Fibroblast of mammary gland (primary cell): ENCODE measurements around the gene SHKBP1.
A peak's percentile ranks its signal among the peaks of the same experiment; 100 is the strongest.
"Not testable (repeated sequence)": the region's sequence is repeated elsewhere in the genome, so short reads cannot be mapped to it uniquely, and the experiment has no call there.

Experiments
- DNase-seq: peaks from one replicate; pipeline ENCODE4 v3.0.0-alpha.2; 2010; ENCODE audit warnings: low read depth
- H3K4me3 ChIP-seq: 2 replicates; pipeline ENCODE4 v1.5.1; 2011; ENCODE audit warnings: low read depth, mild to moderate bottlenecking, low read length, moderate library complexity; ENCODE audit not compliant: control insufficient read depth
- TF ChIP-seq, protein P1 (sequence below): conservative IDR thresholded peaks from 2 replicates; pipeline ENCODE4 v1.5.1; 2011; ENCODE audit warnings: low read depth, low read length, inconsistent platforms; ENCODE audit not compliant: control insufficient read depth, insufficient read depth

The SHKBP1 gene

DNA sequence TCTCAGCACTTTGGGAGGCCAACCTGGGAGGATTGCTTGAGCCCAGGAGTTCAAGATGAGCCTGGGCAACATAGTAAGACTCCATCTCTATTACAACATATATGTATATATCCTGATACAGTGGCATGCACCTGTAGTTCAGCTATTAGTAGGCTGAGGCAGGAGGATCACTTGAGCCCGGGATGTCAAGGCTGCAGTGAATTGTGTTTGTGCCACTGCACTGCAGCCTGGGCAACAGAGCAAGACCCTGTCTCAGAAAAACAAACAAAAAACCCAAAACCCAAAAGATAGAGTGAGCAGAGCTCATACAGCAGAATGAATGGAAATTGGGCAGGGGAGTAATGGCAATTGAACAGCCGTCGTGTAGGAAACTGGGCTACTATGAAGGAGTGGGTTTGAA lies 17.3 kb upstream of the SHKBP1 start:
- H3K4me3 ChIP-seq: no peak overlapping the region
- DNase-seq: no peak
- TF ChIP-seq, protein P1, sequence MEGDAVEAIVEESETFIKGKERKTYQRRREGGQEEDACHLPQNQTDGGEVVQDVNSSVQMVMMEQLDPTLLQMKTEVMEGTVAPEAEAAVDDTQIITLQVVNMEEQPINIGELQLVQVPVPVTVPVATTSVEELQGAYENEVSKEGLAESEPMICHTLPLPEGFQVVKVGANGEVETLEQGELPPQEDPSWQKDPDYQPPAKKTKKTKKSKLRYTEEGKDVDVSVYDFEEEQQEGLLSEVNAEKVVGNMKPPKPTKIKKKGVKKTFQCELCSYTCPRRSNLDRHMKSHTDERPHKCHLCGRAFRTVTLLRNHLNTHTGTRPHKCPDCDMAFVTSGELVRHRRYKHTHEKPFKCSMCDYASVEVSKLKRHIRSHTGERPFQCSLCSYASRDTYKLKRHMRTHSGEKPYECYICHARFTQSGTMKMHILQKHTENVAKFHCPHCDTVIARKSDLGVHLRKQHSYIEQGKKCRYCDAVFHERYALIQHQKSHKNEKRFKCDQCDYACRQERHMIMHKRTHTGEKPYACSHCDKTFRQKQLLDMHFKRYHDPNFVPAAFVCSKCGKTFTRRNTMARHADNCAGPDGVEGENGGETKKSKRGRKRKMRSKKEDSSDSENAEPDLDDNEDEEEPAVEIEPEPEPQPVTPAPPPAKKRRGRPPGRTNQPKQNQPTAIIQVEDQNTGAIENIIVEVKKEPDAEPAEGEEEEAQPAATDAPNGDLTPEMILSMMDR: no peak

DNA sequence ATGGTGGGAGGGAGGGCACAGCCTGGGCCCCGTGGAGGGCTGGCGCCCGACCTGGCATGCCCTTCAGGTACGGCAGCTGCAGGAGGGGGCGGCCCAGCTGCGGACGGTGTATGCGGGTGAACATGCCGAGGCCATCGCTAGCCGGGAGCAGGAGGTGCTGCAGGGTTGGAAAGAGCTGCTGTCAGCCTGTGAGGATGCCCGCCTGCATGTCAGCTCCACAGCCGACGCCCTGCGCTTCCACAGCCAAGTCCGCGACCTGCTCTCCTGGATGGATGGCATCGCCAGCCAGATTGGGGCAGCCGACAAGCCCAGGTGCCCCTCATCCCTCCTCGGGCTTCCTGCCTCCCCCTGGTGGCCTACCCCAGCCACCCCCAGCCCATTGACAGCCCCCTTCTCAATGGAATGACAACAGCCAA lies 16.6 kb upstream of the SHKBP1 start:
- no peak for DNase-seq
- no peak overlapping the region for H3K4me3 ChIP-seq
- TF ChIP-seq, protein P1: no peak

DNA sequence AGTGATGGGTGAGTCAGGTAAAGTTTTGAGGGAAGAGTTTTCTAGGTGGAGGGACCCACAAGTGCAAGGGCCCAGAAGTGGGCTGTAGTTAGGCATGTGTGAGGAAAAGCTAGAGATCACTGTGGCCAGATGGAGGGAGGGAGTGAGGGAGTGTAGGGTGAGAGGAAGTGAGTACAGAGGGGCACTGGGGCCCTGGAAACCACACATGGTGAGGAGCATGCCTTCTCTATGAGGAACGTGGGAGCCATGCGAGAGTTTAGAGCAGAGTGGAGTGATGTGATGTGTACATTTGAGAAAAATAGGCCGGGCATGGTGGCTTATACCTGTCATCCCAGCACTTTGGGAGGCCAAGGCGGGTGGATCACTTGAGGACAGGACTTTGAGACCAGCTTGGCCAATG lies 14.7 kb upstream of the SHKBP1 start:
- DNase-seq: no peak
- no peak overlapping the region for H3K4me3 ChIP-seq
- TF ChIP-seq, protein P1: no peak

DNA sequence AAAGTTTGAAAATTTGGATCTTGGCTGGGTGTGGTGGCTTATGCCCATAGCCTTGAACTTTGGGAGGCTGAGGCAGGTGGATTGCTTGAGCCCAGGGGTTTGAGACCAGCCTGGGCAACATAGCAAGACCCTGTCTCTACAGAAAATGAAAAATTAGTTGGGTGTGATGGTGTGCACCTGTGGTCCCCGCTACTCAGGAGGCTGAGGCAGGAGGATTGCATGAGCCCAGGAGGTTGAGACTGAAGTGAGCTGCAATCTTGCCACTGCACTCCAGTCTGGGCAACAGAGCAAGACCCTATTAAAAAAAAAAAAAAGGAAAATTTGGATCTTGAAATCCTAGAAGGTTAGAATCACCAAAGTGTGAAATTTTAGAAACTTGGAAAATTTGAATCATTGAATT lies 12.1 kb upstream of the SHKBP1 start:
- DNase-seq, H3K4me3 ChIP-seq: not testable (repeated sequence)

DNA sequence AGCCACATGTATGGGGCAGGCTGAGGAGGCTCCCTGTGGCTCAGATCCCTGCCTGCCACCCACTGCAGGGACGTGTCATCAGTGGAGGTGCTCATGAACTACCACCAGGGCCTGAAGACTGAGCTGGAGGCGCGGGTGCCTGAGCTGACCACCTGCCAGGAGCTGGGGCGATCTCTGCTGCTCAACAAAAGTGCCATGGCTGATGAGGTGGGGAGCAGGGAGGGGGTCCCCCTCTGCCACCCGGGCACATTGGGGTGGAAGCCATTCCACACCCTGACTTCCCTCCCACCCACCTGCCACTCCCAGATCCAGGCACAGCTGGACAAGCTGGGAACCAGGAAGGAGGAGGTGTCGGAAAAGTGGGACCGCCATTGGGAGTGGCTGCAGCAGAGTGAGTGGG lies 11.3 kb upstream of the SHKBP1 start:
- TF ChIP-seq, protein P1: no peak
- no peak for DNase-seq
- no peak overlapping the region for H3K4me3 ChIP-seq

DNA sequence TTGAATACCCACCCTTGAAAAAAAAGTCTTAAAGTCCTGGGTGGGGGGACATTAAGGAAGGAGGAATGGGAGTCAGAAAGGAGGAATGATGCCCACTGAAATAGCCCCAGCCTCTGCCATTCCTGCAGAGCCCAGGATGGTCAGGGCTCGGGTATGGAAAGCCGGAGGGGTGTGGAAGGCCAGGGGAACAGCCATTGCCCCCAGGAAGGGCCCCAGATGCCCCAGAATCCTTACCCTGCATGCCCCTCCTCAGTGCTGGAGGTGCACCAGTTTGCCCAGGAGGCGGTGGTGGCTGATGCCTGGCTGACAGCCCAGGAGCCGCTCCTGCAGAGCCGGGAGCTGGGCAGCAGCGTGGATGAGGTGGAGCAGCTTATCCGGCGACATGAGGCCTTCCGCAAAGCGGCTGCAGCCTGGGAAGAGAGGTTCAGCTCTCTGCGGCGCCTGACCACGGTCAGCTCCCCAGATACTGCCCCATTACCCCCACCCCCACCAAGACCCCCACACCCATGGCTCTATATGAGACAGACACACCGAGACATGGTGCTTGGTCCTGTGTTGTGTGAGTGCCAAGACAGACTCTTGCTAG lies 10.7 kb upstream of the SHKBP1 start:
- no peak overlapping the region for H3K4me3 ChIP-seq
- no peak for DNase-seq
- TF ChIP-seq, protein P1: no peak

DNA sequence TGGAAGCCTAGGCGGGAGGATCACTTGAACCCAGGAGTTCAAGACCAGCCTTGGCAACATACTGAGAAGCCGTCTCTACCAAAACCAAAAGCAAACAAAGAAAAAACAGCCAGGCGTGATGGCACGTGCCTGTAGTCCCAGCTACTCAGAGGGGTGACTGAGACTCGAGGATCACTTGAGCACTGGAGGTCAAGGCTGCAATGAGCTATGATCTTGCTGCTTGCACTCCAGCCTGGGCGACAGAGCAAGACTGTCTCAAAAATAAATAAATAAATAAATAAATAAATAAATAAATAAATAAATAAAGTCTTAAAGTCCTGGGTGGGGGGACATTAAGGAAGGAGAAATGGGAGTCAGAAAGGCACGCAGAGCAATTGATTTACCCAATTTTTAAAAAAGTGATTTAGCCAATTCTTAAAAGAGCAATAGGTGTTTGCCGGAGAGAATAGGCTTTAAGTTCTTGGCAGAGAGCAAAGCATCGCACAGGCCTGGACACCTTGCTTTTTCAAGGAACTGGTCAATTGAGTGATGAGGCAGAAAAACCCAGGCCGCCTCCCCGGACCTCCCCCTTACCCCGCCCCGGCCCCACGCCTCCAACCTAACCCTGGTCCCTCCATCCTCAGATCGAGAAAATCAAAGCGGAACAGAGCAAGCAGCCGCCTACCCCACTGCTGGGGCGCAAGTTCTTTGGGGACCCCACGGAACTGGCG lies 9.5 kb upstream of the SHKBP1 start:
- TF ChIP-seq, protein P1: no peak
- peak; percentile 6 for DNase-seq
- peak overlapping the region; percentile 20 for H3K4me3 ChIP-seq
